HCT116 (cell line): ENCODE measurements around the gene SLC25A22. TPM values are rescaled to one million over a fixed set of nuclear protein-coding genes. Genes with fewer than 3 reads are reported as not detected.

Experiments
- ATAC-seq: fragments of 200-7000 bp; cut with Tn5 transposase; 2 replicates; pipeline ENCODE4 v1.9.1; 2020; ENCODE audit warnings: mild to moderate bottlenecking, moderate library complexity
- BruUV-seq: library from RNA; stranded (reverse); fragments of 400-500 nt; replicated peaks from 2 replicates; lab custom pipeline; 2021; lab: Mats Ljungman, UMichigan
- CTCF ChIA-PET: fragments of 300-600 bp; sonication (Branson Sonifier 250); formaldehyde crosslinking; loops from one replicate; lab custom pipeline; 2021; ENCODE audit warnings: antibody characterized with exemption; lab: Charles Lee
- POLR2A ChIA-PET: fragments of 300-600, 350-600 bp; sonication (Branson Sonifier 250); formaldehyde crosslinking; loops from one replicate; lab custom pipeline; 2021; ENCODE audit warnings: antibody characterized with exemption; lab: Charles Lee
- RAD21 ChIA-PET, 2 experiments: fragments of 300-600 bp; sonication (Branson Sonifier 250); formaldehyde crosslinking; loops; one replicate each; lab custom pipeline; 2023; ENCODE audit warnings: low total read pairs in 2 of 2; ENCODE audit not compliant: uncharacterized antibody in 2 of 2, unreplicated experiment in 2 of 2, low non-redundant PET in 1 of 2; lab: Charles Lee
- DNase-seq: peaks from one replicate; pipeline ENCODE4 v3.0.0-alpha.2; 2010; ENCODE audit warnings: low read depth, low spot score
- H2AFZ ChIP-seq: fragments of 200-600 bp; shearing (Covaris generic), sonication (generic); 2 replicates; pipeline ENCODE4 v1.6.1; 2017; ENCODE audit warnings: low read depth, mixed run types, mixed read lengths, antibody characterized with exemption, low read length; ENCODE audit not compliant: poor library complexity, severe bottlenecking
- H3K27ac ChIP-seq: 2 replicates; pipeline ENCODE4 v1.5.1; 2012; ENCODE audit warnings: low read depth, low read length
- H3K27me3 ChIP-seq: fragments of 200-600 bp; sonication (generic); 2 replicates; pipeline ENCODE4 v1.6.1; 2016; ENCODE audit warnings: mixed run types, low read length, mixed read lengths; ENCODE audit not compliant: insufficient read depth
- H3K36me3 ChIP-seq, 2 experiments: fragments of 200-500 bp in 1 of 2; fragments of 200-600 bp in 1 of 2; sonication (Bioruptor generic) in 1 of 2; sonication (generic) in 1 of 2; 2 replicates each; pipeline versions ENCODE4 v1.5.1 to v1.6.1; 2014 to 2016; ENCODE audit warnings: low read length in 2 of 2, inconsistent platforms in 1 of 2, mixed read lengths in 1 of 2, mixed run types in 1 of 2; ENCODE audit not compliant: insufficient read depth in 2 of 2, control insufficient read depth in 1 of 2
- H3K4me1 ChIP-seq, 2 experiments: fragments of 200-600 bp in 1 of 2; sonication (generic) in 1 of 2; 2 replicates each; pipeline versions ENCODE4 v1.5.1 to v1.6.1; 2012 to 2017; ENCODE audit warnings: low read length in 2 of 2, inconsistent platforms in 1 of 2, mild to moderate bottlenecking in 1 of 2, mixed read lengths in 1 of 2, mixed run types in 1 of 2, moderate library complexity in 1 of 2; ENCODE audit not compliant: insufficient read depth in 2 of 2, control insufficient read depth in 1 of 2
- H3K4me2 ChIP-seq: fragments of 200-600 bp; sonication (generic); 2 replicates; pipeline ENCODE4 v1.6.1; 2017; ENCODE audit warnings: mixed run types, low read length, mixed read lengths
- H3K4me3 ChIP-seq, 2 experiments: fragments of 200-600 bp in 1 of 2; sonication (generic) in 1 of 2; replicated peaks in 1 of 2; 2 replicates each; pipeline ENCODE4 v1.5.1; 2011 to 2016; ENCODE audit warnings: low read length in 2 of 2, control low read depth in 1 of 2, low read depth in 1 of 2, mild to moderate bottlenecking in 1 of 2, mixed read lengths in 1 of 2, mixed run types in 1 of 2
- H3K79me2 ChIP-seq: fragments of 200-600 bp; sonication (generic); 2 replicates; pipeline ENCODE4 v1.6.1; 2017; ENCODE audit warnings: mild to moderate bottlenecking, mixed run types, low read length, moderate library complexity, mixed read lengths; ENCODE audit not compliant: insufficient read depth
- H3K9ac ChIP-seq: fragments of 200-600 bp; sonication (generic); 2 replicates; pipeline ENCODE4 v1.6.1; 2016; ENCODE audit warnings: low read length, mixed read lengths
- H3K9me2 ChIP-seq: fragments of 200-600 bp; sonication (generic), shearing (Covaris generic); 2 replicates; pipeline ENCODE4 v1.6.1; 2017; ENCODE audit warnings: mixed run types, mild to moderate bottlenecking, moderate library complexity; ENCODE audit not compliant: insufficient read depth
- H3K9me3 ChIP-seq, 2 experiments: fragments of 200-500 bp in 1 of 2; fragments of 200-600 bp in 1 of 2; sonication (Bioruptor generic) in 1 of 2; sonication (generic) in 1 of 2; 2 replicates each; pipeline ENCODE4 v1.6.1; 2014 to 2017; ENCODE audit warnings: low read length in 2 of 2, mixed read lengths in 2 of 2, inconsistent platforms in 1 of 2, low read depth in 1 of 2, mild to moderate bottlenecking in 1 of 2, mixed run types in 1 of 2, moderate library complexity in 1 of 2; ENCODE audit not compliant: control insufficient read depth in 1 of 2, insufficient read depth in 1 of 2
- H4K20me1 ChIP-seq: fragments of 200-600 bp; sonication (generic), shearing (Covaris generic); 2 replicates; pipeline ENCODE4 v1.6.1; 2017; ENCODE audit warnings: mixed run types, mild to moderate bottlenecking, moderate library complexity; ENCODE audit not compliant: insufficient read depth
- intact Hi-C: fragments of 100-400 bp; cut with micrococcal nuclease; formaldehyde crosslinking; loops from 2 replicates; pipeline ENCODE4 v1.10.0; 2022
- total RNA-seq: library from RNA; stranded (reverse); gene quantifications from one replicate; pipeline ENCODE4 v1.2.1, GENCODE V29; 2021; ENCODE audit not compliant: unreplicated experiment
- TF ChIP-seq, protein P1 (sequence below): IDR thresholded peaks from 2 replicates; pipeline ENCODE4 v1.6.1; 2011; ENCODE audit warnings: mild to moderate bottlenecking, low read length, moderate library complexity; ENCODE audit not compliant: insufficient replicate concordance; ENCODE audit errors: extremely low read depth
- TF ChIP-seq, protein P2 (sequence below): IDR thresholded peaks from 2 replicates; pipeline ENCODE4 v1.6.1; 2012; ENCODE audit warnings: low read depth
- TF ChIP-seq, protein P3 (sequence below), 3 experiments: fragments of 200-600 bp in 1 of 3; sonication (generic) in 1 of 3; IDR thresholded peaks in 2 of 3; conservative IDR thresholded peaks in 1 of 3; 2 replicates each; pipeline ENCODE4 v1.5.1; 2012 to 2017; ENCODE audit warnings: low read depth in 2 of 3, low read length in 2 of 3, antibody characterized with exemption in 1 of 3, borderline replicate concordance in 1 of 3, control low read depth in 1 of 3, mild to moderate bottlenecking in 1 of 3, mixed read lengths in 1 of 3, mixed run types in 1 of 3, moderate library complexity in 1 of 3; ENCODE audit not compliant: insufficient read depth in 1 of 3

Gene SLC25A22
- total RNA-seq, 1 experiment from 2014 or later = 62.0 TPM

DNA sequence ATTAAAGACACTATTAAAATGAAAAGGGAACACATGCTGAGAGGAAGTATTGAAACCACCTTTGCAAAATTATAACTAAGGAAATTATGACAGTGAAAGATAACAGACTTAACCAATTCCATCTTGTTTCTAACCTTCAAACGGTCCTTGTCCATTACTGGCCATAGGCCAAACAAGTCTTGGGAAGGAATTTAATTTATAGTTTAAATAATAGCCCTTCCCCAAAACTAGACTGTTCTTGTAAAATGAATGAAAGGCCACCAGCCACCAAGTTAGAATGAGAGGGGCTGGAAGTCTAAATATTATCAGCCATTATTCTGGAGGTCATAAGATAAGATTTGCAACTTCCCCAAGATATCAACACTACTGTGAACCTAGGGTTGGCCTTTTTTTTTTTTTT lies 52.7 kb downstream of the SLC25A22 start:
- RAD21 ChIA-PET = no interaction called here
- Histone ChIP-seq H3K27ac (no peak overlapping the region), H3K9me3 (no peaks in the 10 kb centered on the region), H3K9ac (no peak overlapping the region), H3K4me2 (no peak overlapping the region), H3K79me2 (peaks cover 32% of the 10 kb centered on the region), H4K20me1 (no peaks in the 10 kb centered on the region), H3K9me2 (no peaks in the 10 kb centered on the region), H2AFZ (no peak overlapping the region), H3K27me3 (no peaks in the 10 kb centered on the region), H3K4me3 (no peak overlapping the region), H3K36me3 (no peaks in the 10 kb centered on the region)
- CTCF ChIA-PET = no interaction called here
- POLR2A ChIA-PET = no interaction called here
- intact Hi-C loops = no loop called here
- ATAC-seq = no peak
- BruUV-seq = no TSS peak
- DNase-seq = no peak
- TF ChIP-seq, protein P1, sequence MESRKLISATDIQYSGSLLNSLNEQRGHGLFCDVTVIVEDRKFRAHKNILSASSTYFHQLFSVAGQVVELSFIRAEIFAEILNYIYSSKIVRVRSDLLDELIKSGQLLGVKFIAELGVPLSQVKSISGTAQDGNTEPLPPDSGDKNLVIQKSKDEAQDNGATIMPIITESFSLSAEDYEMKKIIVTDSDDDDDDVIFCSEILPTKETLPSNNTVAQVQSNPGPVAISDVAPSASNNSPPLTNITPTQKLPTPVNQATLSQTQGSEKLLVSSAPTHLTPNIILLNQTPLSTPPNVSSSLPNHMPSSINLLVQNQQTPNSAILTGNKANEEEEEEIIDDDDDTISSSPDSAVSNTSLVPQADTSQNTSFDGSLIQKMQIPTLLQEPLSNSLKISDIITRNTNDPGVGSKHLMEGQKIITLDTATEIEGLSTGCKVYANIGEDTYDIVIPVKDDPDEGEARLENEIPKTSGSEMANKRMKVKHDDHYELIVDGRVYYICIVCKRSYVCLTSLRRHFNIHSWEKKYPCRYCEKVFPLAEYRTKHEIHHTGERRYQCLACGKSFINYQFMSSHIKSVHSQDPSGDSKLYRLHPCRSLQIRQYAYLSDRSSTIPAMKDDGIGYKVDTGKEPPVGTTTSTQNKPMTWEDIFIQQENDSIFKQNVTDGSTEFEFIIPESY = no peak
- TF ChIP-seq, protein P2, sequence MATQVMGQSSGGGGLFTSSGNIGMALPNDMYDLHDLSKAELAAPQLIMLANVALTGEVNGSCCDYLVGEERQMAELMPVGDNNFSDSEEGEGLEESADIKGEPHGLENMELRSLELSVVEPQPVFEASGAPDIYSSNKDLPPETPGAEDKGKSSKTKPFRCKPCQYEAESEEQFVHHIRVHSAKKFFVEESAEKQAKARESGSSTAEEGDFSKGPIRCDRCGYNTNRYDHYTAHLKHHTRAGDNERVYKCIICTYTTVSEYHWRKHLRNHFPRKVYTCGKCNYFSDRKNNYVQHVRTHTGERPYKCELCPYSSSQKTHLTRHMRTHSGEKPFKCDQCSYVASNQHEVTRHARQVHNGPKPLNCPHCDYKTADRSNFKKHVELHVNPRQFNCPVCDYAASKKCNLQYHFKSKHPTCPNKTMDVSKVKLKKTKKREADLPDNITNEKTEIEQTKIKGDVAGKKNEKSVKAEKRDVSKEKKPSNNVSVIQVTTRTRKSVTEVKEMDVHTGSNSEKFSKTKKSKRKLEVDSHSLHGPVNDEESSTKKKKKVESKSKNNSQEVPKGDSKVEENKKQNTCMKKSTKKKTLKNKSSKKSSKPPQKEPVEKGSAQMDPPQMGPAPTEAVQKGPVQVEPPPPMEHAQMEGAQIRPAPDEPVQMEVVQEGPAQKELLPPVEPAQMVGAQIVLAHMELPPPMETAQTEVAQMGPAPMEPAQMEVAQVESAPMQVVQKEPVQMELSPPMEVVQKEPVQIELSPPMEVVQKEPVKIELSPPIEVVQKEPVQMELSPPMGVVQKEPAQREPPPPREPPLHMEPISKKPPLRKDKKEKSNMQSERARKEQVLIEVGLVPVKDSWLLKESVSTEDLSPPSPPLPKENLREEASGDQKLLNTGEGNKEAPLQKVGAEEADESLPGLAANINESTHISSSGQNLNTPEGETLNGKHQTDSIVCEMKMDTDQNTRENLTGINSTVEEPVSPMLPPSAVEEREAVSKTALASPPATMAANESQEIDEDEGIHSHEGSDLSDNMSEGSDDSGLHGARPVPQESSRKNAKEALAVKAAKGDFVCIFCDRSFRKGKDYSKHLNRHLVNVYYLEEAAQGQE = no peak
- TF ChIP-seq, protein P3, sequence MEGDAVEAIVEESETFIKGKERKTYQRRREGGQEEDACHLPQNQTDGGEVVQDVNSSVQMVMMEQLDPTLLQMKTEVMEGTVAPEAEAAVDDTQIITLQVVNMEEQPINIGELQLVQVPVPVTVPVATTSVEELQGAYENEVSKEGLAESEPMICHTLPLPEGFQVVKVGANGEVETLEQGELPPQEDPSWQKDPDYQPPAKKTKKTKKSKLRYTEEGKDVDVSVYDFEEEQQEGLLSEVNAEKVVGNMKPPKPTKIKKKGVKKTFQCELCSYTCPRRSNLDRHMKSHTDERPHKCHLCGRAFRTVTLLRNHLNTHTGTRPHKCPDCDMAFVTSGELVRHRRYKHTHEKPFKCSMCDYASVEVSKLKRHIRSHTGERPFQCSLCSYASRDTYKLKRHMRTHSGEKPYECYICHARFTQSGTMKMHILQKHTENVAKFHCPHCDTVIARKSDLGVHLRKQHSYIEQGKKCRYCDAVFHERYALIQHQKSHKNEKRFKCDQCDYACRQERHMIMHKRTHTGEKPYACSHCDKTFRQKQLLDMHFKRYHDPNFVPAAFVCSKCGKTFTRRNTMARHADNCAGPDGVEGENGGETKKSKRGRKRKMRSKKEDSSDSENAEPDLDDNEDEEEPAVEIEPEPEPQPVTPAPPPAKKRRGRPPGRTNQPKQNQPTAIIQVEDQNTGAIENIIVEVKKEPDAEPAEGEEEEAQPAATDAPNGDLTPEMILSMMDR (IDR thresholded peaks at IDR 0.05 in 2 of 3, conservative IDR thresholded peaks at IDR 0.05 in 1 of 3; ENCODE audit: borderline replicate concordance in 1 of 3, insufficient read depth in 1 of 3, low read depth in 2 of 3, low read length in 2 of 3) = no peak
- TF ChIP-seq, all 23 proteins: peak for 0
- peaks cover 26 to 62% of the 10 kb centered on the region in 2 experiments for H3K4me1 ChIP-seq
